Inferior parietal cortex (tissue), 1 donor: Measurements from ENCODE around the gene ARMH2.
"Not testable (repeated sequence)": the region's sequence is repeated elsewhere in the genome, so short reads cannot be mapped to it uniquely, and the experiment has no call there.

ENCODE experiments used
- DNase-seq: peaks from one replicate; pipeline ENCODE4 v3.0.0-alpha.2; 2016; ENCODE audit errors: extremely low spot score

ARMH2 gene

DNA sequence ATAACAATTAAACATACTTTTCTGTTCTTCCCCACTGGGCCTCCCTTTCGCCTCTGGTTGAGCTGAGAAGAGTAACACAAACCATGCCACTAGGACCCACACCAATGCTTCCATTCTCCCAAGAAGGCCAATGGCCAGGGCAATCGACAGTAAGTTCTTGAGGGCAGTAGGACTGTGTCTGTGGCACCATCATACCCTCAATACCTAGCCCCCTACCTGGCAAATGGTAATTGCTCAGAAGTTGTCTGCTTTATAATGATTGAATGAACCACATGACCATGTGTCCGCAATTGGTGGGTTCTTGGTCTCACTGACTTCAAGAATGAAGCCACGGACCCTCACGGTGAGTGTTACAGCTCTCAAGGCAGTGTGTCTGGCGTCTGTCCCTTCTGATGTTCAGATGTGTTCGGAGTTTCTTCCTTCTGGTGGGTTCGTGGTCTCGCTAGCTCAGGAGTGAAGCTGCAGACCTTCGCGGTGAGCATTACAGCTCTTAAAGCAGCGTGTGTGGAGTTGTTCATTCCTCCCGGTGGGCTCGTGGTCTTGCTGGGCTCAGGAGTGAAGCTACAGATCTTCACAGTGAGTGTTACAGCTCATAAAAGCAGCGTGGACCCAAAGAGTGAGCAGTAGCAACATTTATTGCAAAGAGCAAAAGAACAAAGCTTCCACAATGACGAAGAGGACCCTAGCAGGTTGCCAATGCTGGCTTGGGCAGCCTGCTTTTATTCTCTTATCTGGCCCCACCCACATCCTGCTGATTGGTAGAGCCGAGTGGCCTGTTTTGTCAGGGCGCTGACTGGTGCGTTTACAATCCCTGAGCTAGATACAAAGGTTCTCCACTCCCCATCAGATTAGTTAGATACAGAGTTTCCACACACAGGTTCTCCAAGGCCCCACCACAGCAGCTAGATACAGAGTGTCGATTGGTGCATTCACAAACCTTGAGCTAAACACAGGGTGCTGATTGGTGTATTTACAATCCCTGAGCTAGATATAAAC, 33.6 kb downstream of the ARMH2 start:
- not testable (repeated sequence) for DNase-seq

DNA sequence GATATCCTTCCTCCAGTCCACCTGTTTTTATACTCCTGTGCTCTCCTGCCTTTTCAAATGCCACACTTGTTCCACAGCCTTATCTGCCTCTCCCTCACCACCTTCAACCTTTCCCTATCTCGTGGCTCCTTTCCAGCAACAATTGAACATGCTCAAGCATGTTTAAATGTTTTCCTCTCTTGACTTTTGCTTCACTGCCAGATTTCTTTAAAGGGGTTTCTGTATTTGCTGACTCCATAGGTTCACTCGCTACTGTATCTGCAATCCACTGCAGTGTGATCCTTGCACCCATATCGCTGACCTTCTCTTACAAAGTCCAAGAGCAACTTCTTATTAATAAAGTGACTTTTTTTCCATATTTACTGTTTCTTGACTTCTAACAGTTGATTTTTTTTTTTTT, 35.1 kb downstream of the ARMH2 start:
- DNase-seq: no peak

DNA sequence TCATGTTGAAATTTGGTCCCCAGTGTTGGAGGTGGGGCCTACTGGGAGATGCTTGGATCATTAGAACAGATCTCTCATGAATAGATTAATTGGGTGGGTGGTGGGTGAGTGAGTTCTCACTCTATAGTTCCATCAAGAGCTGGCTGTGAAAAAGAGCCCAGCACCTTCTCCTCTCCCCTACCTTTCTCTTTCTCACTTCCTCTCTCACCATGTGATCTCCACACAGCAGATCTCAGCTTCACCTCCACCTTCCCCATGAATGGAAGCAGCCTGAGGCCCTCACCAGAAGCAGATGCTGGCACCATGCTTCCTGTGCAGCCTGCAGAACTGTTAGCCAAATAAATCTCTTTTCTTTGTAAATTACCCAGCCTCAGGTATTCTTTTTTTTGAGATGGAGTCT, 36.9 kb downstream of the ARMH2 start:
- DNase-seq: no peak

DNA sequence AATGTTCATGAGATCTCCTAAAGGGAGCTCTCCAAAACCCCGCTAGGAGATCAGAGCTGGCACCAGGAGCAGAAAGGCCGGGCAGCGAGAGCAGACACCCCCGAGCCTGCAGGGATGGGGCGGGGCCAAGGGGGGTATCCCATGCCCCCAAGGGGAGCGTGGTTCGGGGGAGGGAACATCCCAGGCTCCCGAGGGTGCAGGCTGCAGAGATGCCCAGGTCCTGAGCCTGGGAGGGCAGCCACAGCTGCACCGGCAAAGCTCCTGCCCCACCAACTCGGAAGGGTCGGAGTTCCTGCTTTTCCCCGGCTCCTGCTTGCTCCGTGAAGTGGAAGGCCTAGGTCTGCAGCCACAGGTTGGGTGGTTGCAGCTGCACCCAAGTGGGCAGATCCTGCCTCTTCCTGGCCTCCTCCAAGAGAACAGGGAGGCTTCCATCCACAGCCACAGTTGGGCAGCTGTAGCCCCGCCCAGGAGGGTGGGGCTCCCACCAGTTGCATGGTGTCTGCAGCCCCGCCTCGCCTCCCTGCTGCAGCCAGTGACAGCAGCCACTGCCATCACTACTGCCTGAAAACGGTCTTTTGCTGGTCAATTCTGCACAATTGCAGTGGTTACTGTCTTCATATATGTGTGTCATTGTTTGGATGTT, 37.4 kb downstream of the ARMH2 start:
- DNase-seq: no peak

DNA sequence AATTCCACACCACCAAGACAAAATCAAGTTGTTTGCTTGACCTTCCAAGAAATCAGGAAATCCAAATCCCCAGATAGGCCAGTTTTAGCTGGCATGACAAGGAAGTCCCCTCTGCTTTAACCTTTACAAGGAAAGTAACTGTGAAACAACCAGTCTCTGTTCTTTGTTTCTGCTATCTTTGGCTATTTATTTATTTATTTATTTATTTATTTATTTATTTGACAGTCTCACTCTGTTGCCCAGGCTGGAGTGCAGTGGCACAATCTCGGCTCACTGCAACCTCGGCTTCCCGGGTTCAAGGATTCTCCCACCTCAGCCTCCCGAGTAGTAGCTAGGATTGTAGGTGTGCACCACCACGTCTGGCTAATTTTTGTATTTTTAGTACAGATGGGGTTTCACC, 38.5 kb downstream of the ARMH2 start:
- no peak for DNase-seq

DNA sequence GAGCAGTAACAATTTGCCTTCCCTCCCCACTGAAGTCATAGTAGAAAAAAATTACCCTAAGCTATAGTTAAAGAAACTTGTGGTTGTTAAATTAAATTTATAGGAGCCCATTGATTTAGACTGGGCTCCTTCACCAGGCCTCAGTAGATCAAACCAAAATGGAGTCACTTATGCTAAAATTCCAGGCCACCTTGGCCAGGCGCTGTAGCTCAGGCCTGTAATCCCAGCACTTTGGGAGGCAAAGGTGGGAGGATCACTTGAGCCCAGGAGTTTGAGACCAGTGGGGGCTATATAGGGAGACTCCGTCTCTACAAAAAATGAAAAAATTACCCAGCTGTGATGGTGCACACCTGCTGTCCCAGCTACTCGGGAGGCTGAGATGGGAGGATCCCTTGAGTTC, 39.0 kb downstream of the ARMH2 start:
- no peak for DNase-seq

DNA sequence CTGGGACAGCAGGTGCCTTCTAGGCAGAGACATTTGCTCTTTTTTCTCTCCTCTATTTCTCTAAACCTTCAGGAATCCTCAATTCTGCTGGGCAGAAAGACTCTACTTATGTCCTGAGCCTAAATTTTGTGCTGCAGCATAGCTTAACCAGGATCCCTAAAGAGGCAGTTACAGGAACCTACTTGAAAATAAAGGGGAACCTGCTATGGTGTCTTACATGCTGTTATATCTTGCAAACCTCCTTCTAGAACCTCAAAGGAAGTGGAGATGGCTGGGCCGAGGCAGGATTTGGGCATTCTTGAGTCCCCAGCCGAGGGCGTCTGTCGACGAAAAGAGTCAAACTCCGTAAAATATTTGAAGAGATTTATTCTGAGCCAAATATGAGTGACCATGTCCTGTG, 41.1 kb downstream of the ARMH2 start:
- no peak for DNase-seq

DNA sequence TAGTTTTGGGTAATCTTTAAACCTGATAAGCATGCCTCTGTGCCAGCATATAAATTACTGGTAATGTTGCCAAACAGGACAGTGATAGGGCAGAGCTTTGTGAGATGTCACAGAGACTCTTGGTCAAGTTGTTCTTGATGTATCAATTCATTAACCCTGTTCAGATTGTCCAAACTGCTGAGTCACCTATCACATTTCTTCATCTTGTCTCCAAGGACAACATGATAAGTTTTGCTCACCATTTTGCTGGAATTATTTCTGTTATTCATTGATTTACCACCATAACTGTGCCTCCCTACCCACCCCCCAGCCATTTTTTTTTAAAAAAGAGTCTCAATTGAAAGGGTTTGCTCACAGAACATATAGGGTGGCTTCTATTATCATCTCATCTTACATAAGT, 43.4 kb downstream of the ARMH2 start:
- DNase-seq: no peak

DNA sequence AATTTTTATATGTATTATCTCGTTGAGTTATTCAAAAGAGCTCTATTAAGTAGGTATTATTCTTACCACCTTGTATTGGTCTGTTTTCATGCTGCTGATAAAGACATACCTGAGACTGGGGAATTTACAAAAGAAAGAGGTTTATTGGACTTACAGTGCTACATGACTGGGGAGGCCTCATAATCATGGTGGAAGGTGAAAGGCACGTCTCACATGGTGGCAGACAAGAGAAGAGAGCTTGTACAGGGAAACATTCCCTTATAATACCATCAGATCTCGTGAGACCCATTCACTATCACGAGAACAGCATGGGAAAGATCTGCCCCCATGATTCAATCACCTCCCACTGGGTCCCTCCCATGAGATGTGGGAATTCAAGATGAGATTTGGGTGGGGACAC, 44.3 kb downstream of the ARMH2 start:
- DNase-seq: not testable (repeated sequence)

DNA sequence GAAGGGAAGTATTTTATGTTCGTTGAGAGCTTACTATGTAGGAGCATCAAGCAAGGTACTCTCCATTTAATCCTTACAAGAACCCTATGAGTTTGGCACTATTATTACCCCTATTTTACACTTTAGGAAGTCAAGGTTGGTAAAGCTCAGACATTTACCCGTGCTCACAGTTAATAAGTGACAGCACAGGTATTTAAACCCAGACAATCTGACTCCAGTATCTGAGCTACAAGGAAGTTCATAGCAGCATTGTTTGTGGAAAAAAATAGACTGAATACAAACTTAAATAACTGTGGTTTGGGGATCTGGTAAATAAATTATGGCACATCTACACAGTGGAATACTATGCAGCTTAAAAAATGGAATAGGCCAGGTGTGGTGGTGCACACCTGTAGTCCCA, 45.2 kb downstream of the ARMH2 start:
- DNase-seq: no peak

DNA sequence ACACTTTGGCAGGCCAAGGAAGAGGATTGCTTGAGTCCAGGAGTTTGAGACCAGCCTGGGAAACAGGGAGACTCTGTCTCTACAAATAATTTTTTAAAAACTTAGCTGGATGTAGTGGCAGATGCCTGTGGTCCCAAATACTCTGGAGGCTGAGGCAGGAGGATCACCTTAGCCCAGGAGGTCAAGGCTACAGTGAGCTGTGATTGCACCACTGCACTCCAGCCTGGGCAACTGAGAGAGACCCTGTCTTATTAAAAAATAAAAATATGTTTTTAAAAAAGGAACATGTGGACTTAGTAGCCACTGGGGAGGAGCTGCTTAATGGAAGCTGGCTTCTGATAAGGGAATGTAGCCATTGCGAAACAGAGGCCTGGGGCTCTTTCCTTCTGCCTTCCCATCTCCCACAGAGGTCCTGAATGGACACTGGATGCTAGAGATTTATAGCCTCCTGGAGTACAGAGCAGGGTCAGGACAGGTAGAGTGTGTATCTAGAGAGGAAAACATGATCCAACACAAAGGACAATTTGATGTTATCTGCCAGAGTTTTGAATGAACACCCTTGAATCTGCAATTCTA, 45.7 kb downstream of the ARMH2 start:
- no peak for DNase-seq

DNA sequence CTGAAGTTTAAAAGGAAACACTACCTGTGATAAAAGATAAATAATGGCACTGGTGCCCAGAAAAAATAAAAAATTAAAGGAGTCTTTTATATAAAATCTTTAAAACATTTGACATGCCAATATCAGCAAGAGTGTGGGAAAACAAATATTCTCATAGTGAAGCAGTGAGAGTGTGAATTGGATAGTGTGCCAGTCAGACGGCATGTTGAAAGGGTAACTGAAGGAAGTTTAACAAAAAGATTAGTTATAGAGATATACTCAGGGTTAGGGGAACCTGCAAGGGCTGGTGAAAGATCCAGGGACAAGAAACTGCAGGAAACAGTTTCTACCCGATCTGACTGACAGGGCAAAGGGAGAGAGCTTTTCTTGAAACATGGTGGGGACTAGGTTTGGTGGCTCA, 46.2 kb downstream of the ARMH2 start:
- DNase-seq: no peak

DNA sequence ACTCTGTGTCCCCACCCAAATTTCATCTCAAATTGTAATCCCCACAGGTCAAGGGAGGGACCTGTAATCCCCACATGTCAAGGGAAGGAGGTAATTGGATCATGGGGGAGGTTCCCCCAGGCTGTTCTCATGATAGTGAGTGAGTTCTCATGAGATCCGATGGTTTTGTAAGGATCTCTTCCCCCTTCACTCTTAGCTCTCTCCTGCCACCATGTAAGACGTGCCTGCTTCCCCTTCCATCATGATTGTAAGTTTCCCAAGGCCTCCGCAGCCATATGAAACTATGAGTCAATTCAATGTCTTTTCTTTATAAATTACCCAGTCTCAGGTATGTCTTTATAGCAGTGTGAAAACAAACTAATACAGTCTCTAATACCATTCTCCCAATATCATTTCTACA, 47.8 kb downstream of the ARMH2 start:
- not testable (repeated sequence) for DNase-seq

DNA sequence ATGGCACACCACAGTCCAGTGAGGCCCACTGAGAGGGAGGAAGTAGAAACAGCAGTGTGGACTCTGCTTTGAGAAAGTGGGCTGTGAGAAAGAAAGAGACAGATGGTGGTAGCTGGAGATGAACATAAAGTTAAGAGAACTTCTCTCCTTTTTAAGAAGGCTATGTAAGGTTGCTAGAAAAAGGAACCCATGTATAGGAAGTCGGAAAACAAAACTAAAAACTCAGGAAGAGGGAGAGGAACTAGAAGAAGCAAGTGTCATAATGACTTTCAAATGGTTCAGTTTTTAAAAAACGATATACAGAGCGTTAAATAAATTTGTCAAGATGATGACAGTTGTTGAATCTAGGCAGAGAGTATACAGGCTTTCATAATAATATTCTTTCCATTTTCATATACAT, 49.4 kb downstream of the ARMH2 start:
- DNase-seq: no peak
